Calu3 (cell line): ENCODE data around the gene GPR156. TPM values are rescaled to one million over a fixed set of nuclear protein-coding genes. Genes with fewer than 3 reads are reported as not detected.

Experiments
- BruUV-seq: library from RNA; stranded (reverse); fragments of 400-500 nt; replicated peaks from 2 replicates; lab custom pipeline; 2021; lab: Mats Ljungman, UMichigan
- CTCF ChIA-PET: fragments of 300-600 bp; sonication (Branson Sonifier 250); formaldehyde crosslinking; loops from one replicate; lab custom pipeline; 2022; ENCODE audit warnings: antibody characterized with exemption; lab: Charles Lee
- DNase-seq: peaks from one replicate; pipeline ENCODE4 v3.0.0; 2022
- H3K27ac Mint-ChIP-seq: one replicate; pipeline ENCODE4 v1.8.0; 2022; ENCODE audit warnings: mixed read lengths; ENCODE audit not compliant: unreplicated experiment
- H3K27me3 Mint-ChIP-seq: one replicate; pipeline ENCODE4 v1.8.0; 2022; ENCODE audit warnings: mixed read lengths; ENCODE audit not compliant: unreplicated experiment
- H3K36me3 Mint-ChIP-seq: one replicate; pipeline ENCODE4 v1.8.0; 2022; ENCODE audit warnings: mild to moderate bottlenecking, moderate library complexity, mixed read lengths; ENCODE audit not compliant: insufficient read depth, unreplicated experiment
- H3K4me1 Mint-ChIP-seq: one replicate; pipeline ENCODE4 v1.8.0; 2022; ENCODE audit warnings: mild to moderate bottlenecking, low read depth, mixed read lengths; ENCODE audit not compliant: unreplicated experiment
- H3K4me3 Mint-ChIP-seq: one replicate; pipeline ENCODE4 v1.8.0; 2022; ENCODE audit warnings: mild to moderate bottlenecking, low read depth, moderate library complexity, mixed read lengths; ENCODE audit not compliant: unreplicated experiment
- H3K9me3 Mint-ChIP-seq: one replicate; pipeline ENCODE4 v1.8.0; 2022; ENCODE audit warnings: low read depth, mixed read lengths; ENCODE audit not compliant: unreplicated experiment
- intact Hi-C: fragments of 100-400 bp; cut with micrococcal nuclease; formaldehyde crosslinking; loops from one replicate; pipeline ENCODE4 v1.10.0; 2022; ENCODE audit not compliant: unreplicated experiment
- total RNA-seq: library from RNA; stranded (reverse); gene quantifications from 2 replicates; pipeline ENCODE4 v1.2.3, GENCODE V29; 2022
- TF ChIP-seq, protein P1 (sequence below): fragments of 200-600 bp; IDR thresholded peaks from one replicate; pipeline ENCODE4 v1.8.0; 2022; ENCODE audit warnings: antibody characterized with exemption; ENCODE audit not compliant: unreplicated experiment

Gene GPR156
- total RNA-seq, 1 experiment from 2014 or later: 0.45 TPM

DNA sequence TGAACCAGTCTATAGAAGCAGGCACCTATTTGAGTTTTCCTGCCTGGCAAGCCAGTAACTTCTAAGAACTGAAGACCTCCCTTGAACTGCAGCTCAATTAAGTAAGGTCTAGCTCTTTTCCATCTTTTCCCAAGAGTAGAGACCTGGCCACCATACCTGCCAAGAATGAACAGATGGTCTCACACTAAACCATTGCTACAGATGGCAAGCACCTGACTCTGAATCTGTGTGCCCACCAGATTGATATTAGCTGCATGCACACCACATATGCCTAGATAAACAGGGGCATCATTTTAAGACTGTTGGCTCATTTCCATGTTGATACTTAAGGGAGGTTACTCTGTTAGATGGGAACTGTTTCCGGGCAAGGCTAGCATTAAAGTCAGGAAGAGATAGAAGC is 156.0 kb downstream of the GPR156 start:
- intact Hi-C loops: no loop called here
- H3K9me3 Mint-ChIP-seq: no peaks in the 10 kb centered on the region
- H3K4me1 Mint-ChIP-seq: no peaks in the 10 kb centered on the region
- no peaks in the 10 kb centered on the region for H3K27me3 Mint-ChIP-seq
- H3K4me3 Mint-ChIP-seq: no peak overlapping the region
- H3K27ac Mint-ChIP-seq: no peak overlapping the region
- DNase-seq: no peak
- no peaks in the 10 kb centered on the region for H3K36me3 Mint-ChIP-seq
- CTCF ChIA-PET: no interaction called here
- TF ChIP-seq, protein P1, sequence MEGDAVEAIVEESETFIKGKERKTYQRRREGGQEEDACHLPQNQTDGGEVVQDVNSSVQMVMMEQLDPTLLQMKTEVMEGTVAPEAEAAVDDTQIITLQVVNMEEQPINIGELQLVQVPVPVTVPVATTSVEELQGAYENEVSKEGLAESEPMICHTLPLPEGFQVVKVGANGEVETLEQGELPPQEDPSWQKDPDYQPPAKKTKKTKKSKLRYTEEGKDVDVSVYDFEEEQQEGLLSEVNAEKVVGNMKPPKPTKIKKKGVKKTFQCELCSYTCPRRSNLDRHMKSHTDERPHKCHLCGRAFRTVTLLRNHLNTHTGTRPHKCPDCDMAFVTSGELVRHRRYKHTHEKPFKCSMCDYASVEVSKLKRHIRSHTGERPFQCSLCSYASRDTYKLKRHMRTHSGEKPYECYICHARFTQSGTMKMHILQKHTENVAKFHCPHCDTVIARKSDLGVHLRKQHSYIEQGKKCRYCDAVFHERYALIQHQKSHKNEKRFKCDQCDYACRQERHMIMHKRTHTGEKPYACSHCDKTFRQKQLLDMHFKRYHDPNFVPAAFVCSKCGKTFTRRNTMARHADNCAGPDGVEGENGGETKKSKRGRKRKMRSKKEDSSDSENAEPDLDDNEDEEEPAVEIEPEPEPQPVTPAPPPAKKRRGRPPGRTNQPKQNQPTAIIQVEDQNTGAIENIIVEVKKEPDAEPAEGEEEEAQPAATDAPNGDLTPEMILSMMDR: no peak
- BruUV-seq: no TSS peak

DNA sequence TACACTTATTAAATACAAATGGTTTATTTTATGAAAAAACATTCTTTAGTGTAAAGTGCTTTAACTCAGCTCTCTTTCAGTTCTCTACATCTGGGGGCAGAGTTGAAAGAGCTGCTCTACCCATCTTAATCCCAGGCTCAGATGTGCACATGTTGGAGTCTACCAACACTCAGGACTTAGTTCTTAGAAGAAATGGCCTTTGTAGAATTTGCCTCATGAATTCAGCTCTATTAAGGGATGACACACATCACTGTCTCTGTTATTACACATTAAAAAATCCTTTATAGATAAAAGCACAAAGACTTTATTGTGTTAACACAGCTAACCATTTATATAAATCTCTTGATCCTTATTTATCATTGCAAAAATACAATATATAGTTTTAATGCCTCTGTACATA is 159.0 kb downstream of the GPR156 start:
- H3K9me3 Mint-ChIP-seq: no peaks in the 10 kb centered on the region
- H3K4me1 Mint-ChIP-seq: no peaks in the 10 kb centered on the region
- no peak overlapping the region for H3K27ac Mint-ChIP-seq
- CTCF ChIA-PET: interaction anchor here (0.6 kb wide), 1 partner anchor 62 kb away, joined by 5 read pairs; no protein-coding TSS in a partner anchor
- no peaks in the 10 kb centered on the region for H3K27me3 Mint-ChIP-seq
- TF ChIP-seq, protein P1: no peak
- intact Hi-C loops: no loop called here
- no TSS peak for BruUV-seq
- no peak overlapping the region for H3K4me3 Mint-ChIP-seq
- no peaks in the 10 kb centered on the region for H3K36me3 Mint-ChIP-seq
- no peak for DNase-seq

DNA sequence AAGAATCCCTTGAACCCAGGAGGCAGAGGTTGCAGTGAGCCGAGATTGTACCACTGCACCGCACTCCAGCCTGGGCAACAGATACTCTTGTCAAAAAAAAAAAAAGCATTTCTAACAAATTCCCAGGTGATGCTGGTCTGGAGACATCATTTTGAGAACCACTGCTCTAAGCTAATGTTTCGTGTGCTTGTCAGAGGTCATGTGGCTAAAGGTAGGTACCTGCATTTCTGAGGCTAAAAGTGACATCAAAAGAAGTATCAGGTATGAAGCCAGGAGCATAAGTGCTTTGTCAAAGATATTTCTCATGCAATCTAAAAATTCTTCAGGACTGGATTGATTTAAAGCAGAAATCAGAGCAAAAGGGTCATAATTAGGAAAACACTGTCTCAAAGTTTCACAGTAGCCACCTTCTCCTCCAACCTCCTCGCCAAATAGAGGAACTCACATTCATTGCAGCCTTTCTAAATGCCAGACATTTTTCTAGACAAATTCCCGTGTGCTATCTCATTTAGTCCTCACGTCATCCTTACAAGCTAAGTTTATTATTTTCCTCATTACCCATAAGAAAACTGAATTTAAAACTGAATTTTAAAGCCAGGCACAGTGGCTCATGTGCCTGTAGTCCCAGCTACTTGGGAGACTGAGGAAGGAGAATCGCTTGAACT is 165.0 kb downstream of the GPR156 start:
- H3K36me3 Mint-ChIP-seq: no peaks in the 10 kb centered on the region
- no peak overlapping the region for H3K4me3 Mint-ChIP-seq
- DNase-seq: no peak
- no peaks in the 10 kb centered on the region for H3K27me3 Mint-ChIP-seq
- peaks cover 1% of the 10 kb centered on the region for H3K4me1 Mint-ChIP-seq
- intact Hi-C loops: no loop called here
- CTCF ChIA-PET: no interaction called here
- BruUV-seq: no TSS peak
- TF ChIP-seq, protein P1: no peak
- no peak overlapping the region for H3K27ac Mint-ChIP-seq
- H3K9me3 Mint-ChIP-seq: peaks cover 2% of the 10 kb centered on the region

Other genes with a start within 250 kb of the GPR156 start
- gene GSK3B, start 190.8 kb downstream of the GPR156 start, total RNA-seq: 45.4 and 48.6 TPM in 2 replicates
- 19.9 and 20.8 TPM in 2 replicates for gene LRRC58, start 64.1 kb upstream of the GPR156 start, total RNA-seq
- 10.0 and 18.5 TPM in 2 replicates for gene FSTL1, start 165.8 kb upstream of the GPR156 start, total RNA-seq